ENCODE measurements around the gene MBNL1.

DNA sequence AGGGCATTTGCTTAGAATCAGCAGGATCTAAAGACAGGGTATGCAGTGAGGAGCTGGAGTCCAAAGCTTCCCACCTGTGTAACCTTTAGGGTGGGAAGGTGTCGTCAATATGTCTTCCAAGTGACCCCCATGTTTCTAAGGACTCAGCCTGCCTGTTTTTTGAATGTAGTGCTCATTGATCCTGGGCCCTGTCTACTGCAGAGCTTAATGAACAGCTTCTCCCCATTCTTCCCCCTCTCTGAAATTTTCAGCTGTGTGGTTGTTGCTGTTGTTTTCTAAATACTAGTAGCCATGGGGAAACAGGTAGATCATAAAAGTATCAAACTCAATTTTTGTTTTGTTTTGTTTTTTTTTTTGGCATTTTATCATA is 39.7 kb downstream of the MBNL1 start:
- TF ChIP-seq FOXM1 (IDR thresholded peaks at IDR 0.05; ENCODE audit: borderline replicate concordance), result no peak
- TF ChIP-seq TARDBP (IDR thresholded peaks at IDR 0.05), result no peak
- TF ChIP-seq L3MBTL2 (conservative IDR thresholded peaks at IDR 0.05), result no peak
- no peak for TF ChIP-seq SUZ12 (IDR thresholded peaks at IDR 0.05)
- TF ChIP-seq FOXK2 (IDR thresholded peaks at IDR 0.05), result no peak
- no peak for TF ChIP-seq CTBP1 (IDR thresholded peaks at IDR 0.05; ENCODE audit: borderline replicate concordance)
- TF ChIP-seq BHLHE40 (IDR thresholded peaks at IDR 0.05; ENCODE audit: borderline replicate concordance), result no peak

Data from HEK293T (cell line).